Measurements from ENCODE around the gene ASIC4.

ASIC4 gene

GRCh38 chr2:219549619-219550018 lies 35.3 kb downstream of the ASIC4 start:
- TF ChIP-seq, protein P1, sequence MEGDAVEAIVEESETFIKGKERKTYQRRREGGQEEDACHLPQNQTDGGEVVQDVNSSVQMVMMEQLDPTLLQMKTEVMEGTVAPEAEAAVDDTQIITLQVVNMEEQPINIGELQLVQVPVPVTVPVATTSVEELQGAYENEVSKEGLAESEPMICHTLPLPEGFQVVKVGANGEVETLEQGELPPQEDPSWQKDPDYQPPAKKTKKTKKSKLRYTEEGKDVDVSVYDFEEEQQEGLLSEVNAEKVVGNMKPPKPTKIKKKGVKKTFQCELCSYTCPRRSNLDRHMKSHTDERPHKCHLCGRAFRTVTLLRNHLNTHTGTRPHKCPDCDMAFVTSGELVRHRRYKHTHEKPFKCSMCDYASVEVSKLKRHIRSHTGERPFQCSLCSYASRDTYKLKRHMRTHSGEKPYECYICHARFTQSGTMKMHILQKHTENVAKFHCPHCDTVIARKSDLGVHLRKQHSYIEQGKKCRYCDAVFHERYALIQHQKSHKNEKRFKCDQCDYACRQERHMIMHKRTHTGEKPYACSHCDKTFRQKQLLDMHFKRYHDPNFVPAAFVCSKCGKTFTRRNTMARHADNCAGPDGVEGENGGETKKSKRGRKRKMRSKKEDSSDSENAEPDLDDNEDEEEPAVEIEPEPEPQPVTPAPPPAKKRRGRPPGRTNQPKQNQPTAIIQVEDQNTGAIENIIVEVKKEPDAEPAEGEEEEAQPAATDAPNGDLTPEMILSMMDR (IDR thresholded peaks at IDR 0.05; ENCODE audit: borderline replicate concordance, insufficient read depth, low read depth, low read length) = no peak
- no peak overlapping the region for H3K4me3 ChIP-seq (ENCODE audit: low read depth, low read length)

DNA sequence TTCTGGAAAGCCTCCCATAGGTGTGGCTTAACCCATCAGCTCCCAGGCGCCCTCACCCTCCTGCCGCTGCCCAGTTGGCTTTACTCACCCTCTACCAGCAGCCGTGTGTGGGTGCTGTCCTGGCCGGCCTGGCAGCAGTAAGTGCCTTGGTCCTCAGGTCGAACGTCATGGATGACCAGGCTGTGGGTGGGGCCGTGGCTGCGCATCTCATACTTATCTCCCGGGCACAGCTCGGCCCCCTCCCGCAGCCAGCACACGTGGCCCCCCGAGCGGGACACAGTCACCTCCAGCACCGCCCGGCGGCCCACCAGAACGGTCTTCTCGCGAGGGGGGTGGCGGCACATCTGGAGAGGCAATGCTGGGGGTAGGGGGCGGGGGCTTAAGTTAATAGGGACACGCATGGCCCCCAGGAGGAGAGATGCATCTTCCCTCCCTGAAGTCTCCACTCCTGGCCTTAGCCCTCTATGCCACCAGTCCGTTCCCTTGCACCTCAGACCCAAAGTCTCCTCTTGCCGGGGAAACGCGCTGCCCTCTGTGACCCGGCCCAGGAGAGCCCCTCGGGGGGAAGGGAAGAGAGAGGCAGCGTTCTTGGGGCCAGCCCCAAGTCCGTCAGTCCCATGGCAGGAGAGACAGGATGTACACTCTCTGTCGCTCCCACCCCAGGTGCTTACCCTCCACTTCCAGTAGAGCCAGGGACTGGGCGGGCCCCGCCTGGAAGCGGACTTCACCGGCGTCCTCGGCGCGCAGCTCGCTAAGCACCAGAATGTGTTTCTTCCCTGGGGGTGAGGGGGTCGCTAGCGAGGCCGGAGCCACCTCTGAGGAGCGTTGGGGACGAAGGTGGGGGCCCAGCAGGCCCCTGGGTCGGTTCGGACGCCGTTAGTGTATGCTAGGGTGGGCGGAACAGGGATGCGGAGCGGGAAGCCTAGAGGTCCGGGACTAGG lies 37.4 kb downstream of the ASIC4 start:
- TF ChIP-seq, protein P1 (IDR thresholded peaks at IDR 0.05; ENCODE audit: borderline replicate concordance, insufficient read depth, low read depth, low read length) = no peak
- peak overlapping the region; percentile 47 for H3K4me3 ChIP-seq (ENCODE audit: low read depth, low read length)

DNA sequence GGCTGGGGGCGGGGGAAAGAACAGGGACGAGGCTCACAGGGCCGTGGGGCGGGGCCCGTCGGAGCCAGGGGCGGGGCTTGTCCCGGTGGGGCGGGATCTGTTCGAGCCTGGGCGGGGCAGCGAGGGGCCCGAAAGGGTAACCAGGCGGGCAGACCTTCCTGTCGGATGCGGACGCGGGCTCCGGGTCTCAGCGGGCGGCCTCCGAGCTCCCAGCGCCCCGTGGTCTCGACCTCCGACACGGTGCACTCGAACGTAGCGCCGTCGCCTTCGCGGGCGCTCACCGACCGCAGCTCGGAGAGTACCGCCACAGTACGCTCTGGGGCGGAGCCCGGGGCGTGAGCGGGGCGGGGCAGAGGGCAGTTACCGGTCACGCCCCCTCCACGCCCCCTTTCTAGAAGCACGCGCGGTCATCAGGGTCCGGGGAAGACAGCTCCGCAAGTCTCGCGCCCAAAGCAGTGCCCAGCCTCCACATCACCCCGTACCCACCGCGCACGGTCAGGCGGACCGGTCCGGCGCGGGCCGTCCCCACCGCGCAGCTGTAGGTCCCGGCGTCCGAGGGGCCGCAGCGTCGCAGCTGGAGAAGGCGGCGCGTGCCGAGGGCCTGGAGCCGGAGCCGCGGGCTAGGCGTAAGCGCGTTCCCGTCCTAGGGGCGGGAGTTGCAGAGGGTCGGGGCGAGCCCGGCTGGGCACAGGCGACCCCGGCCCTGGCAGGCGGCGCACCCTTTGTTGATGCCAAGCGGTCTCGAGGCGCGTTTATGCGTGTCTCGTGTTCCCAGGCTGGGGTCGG lies 38.3 kb downstream of the ASIC4 start:
- H3K4me3 ChIP-seq (ENCODE audit: low read depth, low read length) = peak overlapping the region; percentile 47
- TF ChIP-seq, protein P1 (IDR thresholded peaks at IDR 0.05; ENCODE audit: borderline replicate concordance, insufficient read depth, low read depth, low read length) = no peak

DNA sequence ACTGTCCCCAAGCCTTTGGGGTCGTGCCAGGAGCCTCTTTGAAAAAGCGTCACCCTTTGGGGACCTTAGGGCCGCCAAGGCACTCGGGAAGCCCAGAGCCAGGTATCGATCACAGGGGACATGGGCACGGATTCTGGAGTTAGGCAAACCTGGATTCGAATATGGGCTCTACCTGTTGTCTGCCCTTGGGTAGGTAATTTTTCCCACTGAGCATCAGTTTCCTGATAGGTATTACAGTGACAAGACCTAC lies 38.8 kb downstream of the ASIC4 start:
- no peak overlapping the region for H3K4me3 ChIP-seq (ENCODE audit: low read depth, low read length)
- TF ChIP-seq, protein P1 (IDR thresholded peaks at IDR 0.05; ENCODE audit: borderline replicate concordance, insufficient read depth, low read depth, low read length) = no peak

DNA sequence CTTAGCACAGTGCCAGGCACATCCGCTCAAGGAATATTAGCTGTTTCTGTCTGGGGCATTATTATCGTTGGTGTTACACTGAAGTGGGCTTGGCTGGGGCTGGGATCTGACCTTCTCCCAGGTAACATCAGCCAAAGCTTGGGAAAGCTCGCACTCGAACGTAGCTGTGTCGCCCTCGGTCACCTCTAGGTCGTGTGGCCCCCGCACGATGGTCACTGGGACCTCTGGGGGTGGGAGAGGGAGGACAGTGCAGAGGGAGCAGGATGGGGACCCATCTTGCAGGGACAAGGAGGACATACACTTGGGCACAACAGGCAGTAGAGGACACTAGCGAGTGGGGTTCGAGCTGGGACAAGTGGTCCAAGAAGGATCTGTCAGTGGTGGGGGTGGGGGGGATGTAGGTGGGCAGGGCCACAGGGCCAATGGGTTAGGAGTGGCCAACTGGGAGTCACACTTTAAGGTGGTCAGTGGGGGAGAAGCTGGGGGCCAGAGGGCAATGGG lies 39.2 kb downstream of the ASIC4 start:
- TF ChIP-seq, protein P1 (IDR thresholded peaks at IDR 0.05; ENCODE audit: borderline replicate concordance, insufficient read depth, low read depth, low read length) = no peak
- no peak overlapping the region for H3K4me3 ChIP-seq (ENCODE audit: low read depth, low read length)

- TF ChIP-seq, protein P1 (IDR thresholded peaks at IDR 0.05; ENCODE audit: borderline replicate concordance, insufficient read depth, low read depth, low read length) = no peak
Observed at GRCh38 chr2:219554350-219554749, 40.1 kb downstream of the ASIC4 start.

More at GRCh38 chr2:219554350-219554749, 40.1 kb downstream of the ASIC4 start:
- H3K4me3 ChIP-seq (ENCODE audit: low read depth, low read length) = no peak overlapping the region

Data from GM12875 (cell line).